HepG2 (cell line): ENCODE measurements around the gene NECAB2. TPM values are rescaled to one million over a fixed set of nuclear protein-coding genes. Genes with fewer than 3 reads are reported as not detected.
A peak's percentile ranks its signal among the peaks of the same experiment; 100 is the strongest.

Source experiments
- ATAC-seq: fragments of 200-7000 bp; cut with Tn5 transposase; 3 replicates; pipeline ENCODE4 v1.9.1; 2020; ENCODE audit warnings: mild to moderate bottlenecking, moderate library complexity
- BruUV-seq: library from RNA; stranded (reverse); fragments of 400-500 nt; replicated peaks from 2 replicates; lab custom pipeline; 2021; lab: Mats Ljungman, UMichigan
- CTCF ChIA-PET: fragments of 300-600 bp; formaldehyde crosslinking; extraction: SDS; loops from one replicate; lab custom pipeline; 2021; ENCODE audit warnings: low total read pairs, inconsistent platforms, low intra/inter-chr PET ratio; lab: Yijun Ruan, JAX
- POLR2A ChIA-PET: fragments of 350-600 bp; sonication (Branson Sonifier 250); formaldehyde crosslinking; loops from one replicate; lab custom pipeline; 2020; ENCODE audit warnings: antibody characterized with exemption, inconsistent platforms; lab: Yijun Ruan, JAX
- DNase-seq: peaks from one replicate; pipeline ENCODE4 v3.0.0-alpha.2; 2015; ENCODE audit warnings: low spot score
- FAIRE-seq: peaks from 3 replicates; lab custom pipeline; 2011; peaks lifted over from hg19 to GRCh38; lab: Jason Lieb, UNC
- H2AFZ ChIP-seq: one replicate; pipeline ENCODE4 v1.6.1; 2011; ENCODE audit warnings: low read length, inconsistent platforms
- H3K27ac ChIP-seq: fragments of 300-600 bp; 3 replicates; pipeline ENCODE4 v1.8.0; 2011; ENCODE audit warnings: mixed run types, mild to moderate bottlenecking, mixed read lengths, low read length, inconsistent platforms; ENCODE audit not compliant: insufficient read depth; ENCODE audit errors: extremely low read length
- H3K27me3 ChIP-seq, 2 experiments: fragments of 200-600 bp in 1 of 2; 2 replicates in 1 of 2; 3 replicates in 1 of 2; pipeline versions ENCODE4 v1.6.0 to v1.8.0; 2011; ENCODE audit warnings: low read length in 2 of 2, mild to moderate bottlenecking in 2 of 2, moderate library complexity in 2 of 2, inconsistent platforms in 1 of 2; ENCODE audit not compliant: insufficient read depth in 2 of 2, control insufficient read depth in 1 of 2
- H3K36me3 ChIP-seq, 2 experiments: fragments of 200-600 bp in 1 of 2; replicated peaks in 1 of 2; 2 replicates in 1 of 2; 3 replicates in 1 of 2; pipeline versions ENCODE4 v1.5.1 to v1.8.0; 2011; ENCODE audit warnings: low read length in 2 of 2, inconsistent platforms in 1 of 2; ENCODE audit not compliant: insufficient read depth in 2 of 2, control insufficient read depth in 1 of 2
- H3K4me1 ChIP-seq: 2 replicates; pipeline ENCODE4 v1.5.1; 2012; ENCODE audit warnings: low read length, inconsistent platforms; ENCODE audit not compliant: insufficient read depth
- H3K4me2 ChIP-seq: 2 replicates; pipeline ENCODE4 v1.6.0; 2011; ENCODE audit warnings: low read depth, low read length, inconsistent platforms
- H3K4me3 ChIP-seq, 3 experiments: fragments of 200-600 bp in 1 of 3; sonication (generic), shearing (Covaris generic) in 1 of 3; replicated peaks in 1 of 3; 2 replicates each; pipeline ENCODE4 v1.5.1; 2011 to 2016; ENCODE audit warnings: low read length in 3 of 3, inconsistent platforms in 2 of 3, low read depth in 2 of 3, mild to moderate bottlenecking in 2 of 3, control low read depth in 1 of 3, mixed read lengths in 1 of 3; ENCODE audit not compliant: insufficient read depth in 1 of 3
- H3K79me2 ChIP-seq: one replicate; pipeline ENCODE4 v1.6.1; 2011; ENCODE audit warnings: low read length, inconsistent platforms; ENCODE audit not compliant: insufficient read depth
- H3K9ac ChIP-seq: 2 replicates; pipeline ENCODE4 v1.6.0; 2011; ENCODE audit warnings: mild to moderate bottlenecking, low read depth, low read length, inconsistent platforms; ENCODE audit not compliant: insufficient read depth
- H3K9me3 ChIP-seq: 2 replicates; pipeline ENCODE4 v1.5.1; 2012; ENCODE audit warnings: mild to moderate bottlenecking, low read length
- H4K20me1 ChIP-seq: 2 replicates; pipeline ENCODE4 v1.6.0; 2011; ENCODE audit warnings: inconsistent platforms, mild to moderate bottlenecking, low read length, moderate library complexity; ENCODE audit not compliant: insufficient read depth
- DR1 ChIP-seq: sonication (generic); formaldehyde crosslinking; IDR thresholded peaks from 2 replicates; pipeline ENCODE4 v1.8.0; 2021; ENCODE audit warnings: mild to moderate bottlenecking, missing genetic modification reagents, inconsistent platforms
- ELF4 ChIP-seq: sonication (generic); formaldehyde crosslinking; IDR thresholded peaks from 2 replicates; pipeline ENCODE4 v1.5.0; 2020; ENCODE audit warnings: missing genetic modification reagents, mild to moderate bottlenecking, moderate library complexity, borderline replicate concordance
- HNRNPL ChIP-seq: fragments of 200-400 bp; formaldehyde crosslinking; IDR thresholded peaks from 2 replicates; pipeline ENCODE4 v1.6.1; 2017; ENCODE audit warnings: mild to moderate bottlenecking, low read depth, low read length
- HOXA9 ChIP-seq: sonication (generic); formaldehyde crosslinking; IDR thresholded peaks from 2 replicates; pipeline ENCODE4 v1.8.1; 2022; ENCODE audit warnings: missing genetic modification reagents, mild to moderate bottlenecking, moderate library complexity, borderline replicate concordance
- JUND ChIP-seq: sonication (generic); formaldehyde crosslinking; IDR thresholded peaks from 2 replicates; pipeline ENCODE4 v1.8.0; 2022; ENCODE audit warnings: mild to moderate bottlenecking, missing genetic modification reagents
- KMT2B ChIP-seq: IDR thresholded peaks from 2 replicates; pipeline ENCODE4 v1.6.1; 2016; ENCODE audit warnings: missing genetic modification reagents, missing compliant biosample characterization
- MIXL1 ChIP-seq: IDR thresholded peaks from 2 replicates; pipeline ENCODE4 v1.6.1; 2016
- NR2C2 ChIP-seq: sonication (generic); formaldehyde crosslinking; IDR thresholded peaks from 2 replicates; pipeline ENCODE4 v1.4.0; 2020; ENCODE audit warnings: missing genetic modification reagents, mild to moderate bottlenecking, moderate library complexity, borderline replicate concordance
- PITX1 ChIP-seq: sonication (generic); formaldehyde crosslinking; IDR thresholded peaks from 2 replicates; pipeline ENCODE4 v1.5.1; 2020; ENCODE audit warnings: mild to moderate bottlenecking, missing genetic modification reagents
- SMAD3 ChIP-seq: sonication (generic); formaldehyde crosslinking; IDR thresholded peaks from 2 replicates; pipeline ENCODE4 v1.4.0; 2020; ENCODE audit warnings: missing genetic modification reagents
- ZMAT3 ChIP-seq: sonication (generic); formaldehyde crosslinking; conservative IDR thresholded peaks from 2 replicates; pipeline ENCODE4 v1.7.0; 2021; ENCODE audit warnings: missing genetic modification reagents
- WGBS: methylation state at CpG from one replicate; pipeline ENCODE4 v1.1.6; 2017; ENCODE audit warnings: low lambda C conversion rate; 5-methylcytosine and 5-hydroxymethylcytosine counted together
- in situ Hi-C: cut with HindIII; loops from 2 replicates; pipeline ENCODE4 v1.10.0; 2017; ENCODE audit warnings: low pct_unique_long_range_greater_than_20kb; ENCODE audit not compliant: extremely low pct_ligation_motif_present
- intact Hi-C: fragments of 100-400 bp; cut with micrococcal nuclease; formaldehyde crosslinking; loops from one replicate; pipeline ENCODE4 v1.10.0; 2022; ENCODE audit not compliant: unreplicated experiment
- polyA plus RNA-seq, 8 experiments: library from polyadenylated mRNA; depleted of rRNA in 3 of 8; stranded (reverse) in 7 of 8; unstranded in 1 of 8; fragments of >200 nt; fragmentation: Illumina TruSeq in 4 of 8; extraction: Trizol in 4 of 8; gene quantifications; 2 replicates each; pipeline versions ENCODE4 v1.2.1 to v1.2.3, GENCODE V29; 2011 to 2016; ENCODE audit warnings: low read depth in 4 of 8, missing spikeins in 1 of 8, mixed read lengths in 1 of 8; ENCODE audit not compliant: insufficient read depth in 1 of 8
- total RNA-seq, 5 experiments: library from RNA; depleted of rRNA; stranded (reverse); fragments of >200 nt; fragmentation: Illumina TruSeq; extraction: Trizol; gene quantifications; 2 replicates each; pipeline ENCODE4 v1.2.3, GENCODE V29; 2016; ENCODE audit warnings: low read depth in 1 of 5
- TF ChIP-seq, protein P1 (sequence below): sonication (generic); formaldehyde crosslinking; IDR thresholded peaks from 2 replicates; pipeline ENCODE4 v1.4.0; 2020; ENCODE audit warnings: missing genetic modification reagents
- TF ChIP-seq, protein P2 (sequence below), 2 experiments: fragments of 450-650 bp in 1 of 2; sonication (generic) in 1 of 2; formaldehyde crosslinking; IDR thresholded peaks; 2 replicates each; pipeline versions ENCODE4 v1.5.0 to v1.8.0; 2020 to 2022; ENCODE audit warnings: mild to moderate bottlenecking in 1 of 2, missing genetic modification reagents in 1 of 2
- TF ChIP-seq, protein P3 (sequence below): sonication (generic); formaldehyde crosslinking; IDR thresholded peaks from 2 replicates; pipeline ENCODE4 v1.4.0; 2020; ENCODE audit warnings: missing genetic modification reagents, borderline replicate concordance

Gene NECAB2
- total and polyA plus RNA-seq, 2 of the 13 experiments (the other 11 are each of a cell fraction or from before 2014, with no cell fraction given): 0.21 to 0.49 TPM

DNA sequence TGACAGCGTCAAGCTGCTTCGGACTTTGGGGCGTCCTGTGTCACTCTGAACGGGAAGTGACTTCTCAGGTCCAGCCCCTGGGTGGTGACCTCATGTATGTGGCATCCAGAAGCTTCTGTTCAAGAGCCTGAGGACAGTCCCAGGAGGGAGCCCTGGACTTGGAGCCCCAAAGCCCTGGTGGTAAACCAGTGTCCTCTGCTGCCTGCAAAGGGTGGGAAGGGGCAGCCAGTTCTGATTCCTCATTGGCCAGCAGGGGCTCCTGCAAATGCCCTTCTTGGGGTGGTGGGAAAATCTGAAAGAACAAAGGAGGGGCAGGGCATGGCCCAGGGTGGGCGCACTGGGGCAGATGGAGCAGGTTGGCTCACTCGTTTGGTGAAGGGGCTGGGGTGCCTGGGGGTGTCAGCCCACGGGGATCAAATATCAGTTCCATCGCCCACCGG lies 13.4 kb upstream of the NECAB2 start:
- Histone ChIP-seq H3K4me2 (peak overlapping the region; percentile 97), H3K9ac (peak overlapping the region; percentile 87), H3K4me1 (peaks cover 59% of the 10 kb centered on the region), H2AFZ (no peak overlapping the region), H3K4me3 (peak overlapping the region; percentile 80 to 90 (median 83)), H3K27ac (peak overlapping the region; percentile 94), H4K20me1 (peaks cover 37% of the 10 kb centered on the region), H3K27me3 (no peaks in the 10 kb centered on the region; a peak in 1 of 5 replicates), H3K79me2 (peaks cover 24% of the 10 kb centered on the region), H3K9me3 (no peaks in the 10 kb centered on the region), H3K36me3 (peaks cover 26 to 42% of the 10 kb centered on the region in 2 experiments)
- intact Hi-C loops (loop anchor here (1.0 to 10.0 kb wide), 3 partner anchors 28 to 223 kb away; no protein-coding TSS in a partner anchor), in situ Hi-C loops (loop anchor here (5.0 to 25.0 kb wide), 2 partner anchors 88 to 233 kb away; partner anchors contain the start of genes ADAD2, SLC38A8 and TAF1C)
- DNase-seq: peak; percentile 85
- no peak for FAIRE-seq
- no TSS peak for BruUV-seq
- ChIA-PET CTCF (interaction anchor here (2.2 to 5.5 kb wide), 2 partner anchors 27 to 90 kb away, joined by 7 to 31 read pairs; no protein-coding TSS in a partner anchor), POLR2A (interaction anchor here (0.7 to 3.4 kb wide), 9 partner anchors 10 to 221 kb away, joined by 3 to 58 read pairs (median 13); partner anchors contain the start of genes MBTPS1 and SLC38A8)
- 47% methylated on average over 9 of the region's 9 CpGs for WGBS
- ATAC-seq: peak; percentile 20
- TF ChIP-seq SMAD3 (CRISPR knock-in tag) (no peak), HNRNPL (0 out of 2 replicates have a peak, but pooled peaks have one; percentile 20), MIXL1 (CRISPR knock-in tag) (no peak), KMT2B (0 out of 2 replicates have a peak, but pooled peaks have one; percentile 23), DR1 (CRISPR knock-in tag) (no peak), JUND (peak; percentile 74; the same call in 1 of the 2 replicates), PITX1 (CRISPR knock-in tag) (peak; percentile 23; the same call in 1 of the 2 replicates), HOXA9 (CRISPR knock-in tag) (no peak), ZMAT3 (CRISPR knock-in tag) (no peak), ELF4 (no peak), NR2C2 (CRISPR knock-in tag) (no peak)
- TF ChIP-seq, protein P1, sequence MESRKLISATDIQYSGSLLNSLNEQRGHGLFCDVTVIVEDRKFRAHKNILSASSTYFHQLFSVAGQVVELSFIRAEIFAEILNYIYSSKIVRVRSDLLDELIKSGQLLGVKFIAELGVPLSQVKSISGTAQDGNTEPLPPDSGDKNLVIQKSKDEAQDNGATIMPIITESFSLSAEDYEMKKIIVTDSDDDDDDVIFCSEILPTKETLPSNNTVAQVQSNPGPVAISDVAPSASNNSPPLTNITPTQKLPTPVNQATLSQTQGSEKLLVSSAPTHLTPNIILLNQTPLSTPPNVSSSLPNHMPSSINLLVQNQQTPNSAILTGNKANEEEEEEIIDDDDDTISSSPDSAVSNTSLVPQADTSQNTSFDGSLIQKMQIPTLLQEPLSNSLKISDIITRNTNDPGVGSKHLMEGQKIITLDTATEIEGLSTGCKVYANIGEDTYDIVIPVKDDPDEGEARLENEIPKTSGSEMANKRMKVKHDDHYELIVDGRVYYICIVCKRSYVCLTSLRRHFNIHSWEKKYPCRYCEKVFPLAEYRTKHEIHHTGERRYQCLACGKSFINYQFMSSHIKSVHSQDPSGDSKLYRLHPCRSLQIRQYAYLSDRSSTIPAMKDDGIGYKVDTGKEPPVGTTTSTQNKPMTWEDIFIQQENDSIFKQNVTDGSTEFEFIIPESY (CRISPR knock-in tag): no peak
- TF ChIP-seq, protein P2, sequence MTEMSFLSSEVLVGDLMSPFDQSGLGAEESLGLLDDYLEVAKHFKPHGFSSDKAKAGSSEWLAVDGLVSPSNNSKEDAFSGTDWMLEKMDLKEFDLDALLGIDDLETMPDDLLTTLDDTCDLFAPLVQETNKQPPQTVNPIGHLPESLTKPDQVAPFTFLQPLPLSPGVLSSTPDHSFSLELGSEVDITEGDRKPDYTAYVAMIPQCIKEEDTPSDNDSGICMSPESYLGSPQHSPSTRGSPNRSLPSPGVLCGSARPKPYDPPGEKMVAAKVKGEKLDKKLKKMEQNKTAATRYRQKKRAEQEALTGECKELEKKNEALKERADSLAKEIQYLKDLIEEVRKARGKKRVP (CRISPR knock-in tag; IDR thresholded peaks at IDR 0.05): no peak
- TF ChIP-seq, protein P3, sequence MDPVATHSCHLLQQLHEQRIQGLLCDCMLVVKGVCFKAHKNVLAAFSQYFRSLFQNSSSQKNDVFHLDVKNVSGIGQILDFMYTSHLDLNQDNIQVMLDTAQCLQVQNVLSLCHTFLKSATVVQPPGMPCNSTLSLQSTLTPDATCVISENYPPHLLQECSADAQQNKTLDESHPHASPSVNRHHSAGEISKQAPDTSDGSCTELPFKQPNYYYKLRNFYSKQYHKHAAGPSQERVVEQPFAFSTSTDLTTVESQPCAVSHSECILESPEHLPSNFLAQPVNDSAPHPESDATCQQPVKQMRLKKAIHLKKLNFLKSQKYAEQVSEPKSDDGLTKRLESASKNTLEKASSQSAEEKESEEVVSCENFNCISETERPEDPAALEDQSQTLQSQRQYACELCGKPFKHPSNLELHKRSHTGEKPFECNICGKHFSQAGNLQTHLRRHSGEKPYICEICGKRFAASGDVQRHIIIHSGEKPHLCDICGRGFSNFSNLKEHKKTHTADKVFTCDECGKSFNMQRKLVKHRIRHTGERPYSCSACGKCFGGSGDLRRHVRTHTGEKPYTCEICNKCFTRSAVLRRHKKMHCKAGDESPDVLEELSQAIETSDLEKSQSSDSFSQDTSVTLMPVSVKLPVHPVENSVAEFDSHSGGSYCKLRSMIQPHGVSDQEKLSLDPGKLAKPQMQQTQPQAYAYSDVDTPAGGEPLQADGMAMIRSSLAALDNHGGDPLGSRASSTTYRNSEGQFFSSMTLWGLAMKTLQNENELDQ (CRISPR knock-in tag): no peak
